HCT116 (cell line): ENCODE data around the gene ARHGEF17.

Experiments used
- CTCF ChIP-seq, 3 experiments: fragments of 200-600 bp in 1 of 3; sonication (generic) in 1 of 3; IDR thresholded peaks in 2 of 3; conservative IDR thresholded peaks in 1 of 3; 2 replicates each; pipeline ENCODE4 v1.5.1; 2012 to 2017; ENCODE audit warnings: low read depth in 2 of 3, low read length in 2 of 3, antibody characterized with exemption in 1 of 3, borderline replicate concordance in 1 of 3, control low read depth in 1 of 3, mild to moderate bottlenecking in 1 of 3, mixed read lengths in 1 of 3, mixed run types in 1 of 3, moderate library complexity in 1 of 3; ENCODE audit not compliant: insufficient read depth in 1 of 3
- ELF1 ChIP-seq: IDR thresholded peaks from 2 replicates; pipeline ENCODE4 v1.6.1; 2012; ENCODE audit warnings: low read depth, borderline replicate concordance
- EZH2 ChIP-seq: fragments of 200-600 bp; sonication (generic); IDR thresholded peaks from 2 replicates; pipeline ENCODE4 v1.6.1; 2017; ENCODE audit warnings: antibody characterized with exemption, mixed run types
- EZH2phosphoT487 ChIP-seq: fragments of 200-600 bp; IDR thresholded peaks from 2 replicates; pipeline ENCODE4 v1.6.1; 2018; ENCODE audit warnings: antibody characterized with exemption, borderline replicate concordance
- JUND ChIP-seq: IDR thresholded peaks from 2 replicates; pipeline ENCODE4 v1.6.1; 2012
- POLR2A ChIP-seq: IDR thresholded peaks from 2 replicates; pipeline ENCODE4 v1.7.0; 2011; ENCODE audit warnings: borderline replicate concordance; ENCODE audit not compliant: insufficient read depth, insufficient read length; ENCODE audit errors: extremely low read depth
- POLR2AphosphoS5 ChIP-seq: IDR thresholded peaks from 2 replicates; pipeline ENCODE4 v1.6.1; 2011; ENCODE audit warnings: mild to moderate bottlenecking, low read depth, low read length, moderate library complexity
- RAD21 ChIP-seq: IDR thresholded peaks from 2 replicates; pipeline ENCODE4 v1.6.1; 2012; ENCODE audit warnings: low read depth, mild to moderate bottlenecking
- REST ChIP-seq: IDR thresholded peaks from 2 replicates; pipeline ENCODE4 v1.6.1; 2012; ENCODE audit warnings: low read depth
- SP1 ChIP-seq: IDR thresholded peaks from 2 replicates; pipeline ENCODE4 v1.6.1; 2012; ENCODE audit warnings: low read depth
- ZBTB33 ChIP-seq: IDR thresholded peaks from 2 replicates; pipeline ENCODE4 v1.6.1; 2011; ENCODE audit warnings: mild to moderate bottlenecking, low read length, moderate library complexity; ENCODE audit not compliant: insufficient replicate concordance; ENCODE audit errors: extremely low read depth

- TF ChIP-seq JUND (no peak), CTCF (IDR thresholded peaks at IDR 0.05 in 2 of 3, conservative IDR thresholded peaks at IDR 0.05 in 1 of 3; ENCODE audit: borderline replicate concordance in 1 of 3, insufficient read depth in 1 of 3, low read depth in 2 of 3, low read length in 2 of 3) (no peak), ZBTB33 (no peak), EZH2phosphoT487 (no peak), POLR2AphosphoS5 (no peak), SP1 (no peak), EZH2 (no peak), POLR2A (no peak), RAD21 (no peak), ELF1 (no peak), REST (no peak)
Observed at GRCh38 chr11:73277467-73277866, 30.6 kb upstream of the ARHGEF17 start.
